ENCODE measurements around the gene KIF18B. TPM values are rescaled to one million over a fixed set of nuclear protein-coding genes. Genes with fewer than 3 reads are reported as not detected.

The KIF18B gene
- total RNA-seq, 4 donors from 2014 or later: 0.08 to 0.35 (median 0.27) TPM; not detected in 1

GRCh38 chr17:44990994-44991393 is 43.4 kb upstream of the KIF18B start:
- TF ChIP-seq POLR2AphosphoS5 (IDR thresholded peaks at IDR 0.05): no peak
- TF ChIP-seq CTCF (IDR thresholded peaks at IDR 0.05): no peak
- TF ChIP-seq POLR2A (IDR thresholded peaks at IDR 0.05): no peak
- no peak for TF ChIP-seq EP300 (IDR thresholded peaks at IDR 0.05)
- ATAC-seq: no peak
- WGBS, 2 donors (ENCODE audit: low coverage in 1 of 2): 73 to 86% methylated on average over 6 to 7 of the region's 10 CpGs
- Histone ChIP-seq H3K9me3 (no peaks in the 10 kb centered on the region), H3K27ac (no peak overlapping the region), H3K36me3 (no peaks in the 10 kb centered on the region), H3K4me1 (peaks cover 0 to 18% (median 4%) of the 10 kb centered on the region in 3 donors), H3K4me3 (no peak overlapping the region), H3K27me3 (no peaks in the 10 kb centered on the region)

- H3K27me3 ChIP-seq: peaks cover 7% of the 10 kb centered on the region
- ATAC-seq: no peak
- H3K36me3 ChIP-seq: no peaks in the 10 kb centered on the region
- WGBS, 2 donors (ENCODE audit: low coverage in 1 of 2): 90 to 92% methylated on average over 7 to 15 of the region's 17 CpGs
- no peak for TF ChIP-seq POLR2A (IDR thresholded peaks at IDR 0.05)
- TF ChIP-seq EP300 (IDR thresholded peaks at IDR 0.05): no peak
- no peak overlapping the region for H3K4me3 ChIP-seq
- no peaks in the 10 kb centered on the region for H3K9me3 ChIP-seq
- H3K27ac ChIP-seq: no peak overlapping the region
- peaks cover 0 to 13% (median 4%) of the 10 kb centered on the region in 3 donors for H3K4me1 ChIP-seq
Measured at GRCh38 chr17:44989552-44990138, 42.1 kb upstream of the KIF18B start.

GRCh38 chr17:44988044-44988942 is 40.7 kb upstream of the KIF18B start:
- H3K4me1 ChIP-seq: peaks cover 0 to 13% (median 4%) of the 10 kb centered on the region in 3 donors
- 40 to 58% methylated on average over 1 to 4 of the region's 34 CpGs for WGBS, 2 donors (ENCODE audit: low coverage in 1 of 2)
- H3K27ac ChIP-seq: peak overlapping the region in 1 of 4 donors; percentile 11
- no peak overlapping the region for H3K4me3 ChIP-seq
- TF ChIP-seq POLR2AphosphoS5 (IDR thresholded peaks at IDR 0.05): no peak
- TF ChIP-seq EP300 (IDR thresholded peaks at IDR 0.05): no peak
- no peak for TF ChIP-seq CTCF (IDR thresholded peaks at IDR 0.05)
- TF ChIP-seq POLR2A (IDR thresholded peaks at IDR 0.05): no peak
- no peaks in the 10 kb centered on the region for H3K9me3 ChIP-seq
- H3K36me3 ChIP-seq: no peaks in the 10 kb centered on the region
- peaks cover 7% of the 10 kb centered on the region for H3K27me3 ChIP-seq
- no peak for ATAC-seq

- H3K27ac ChIP-seq: no peak overlapping the region
Measured at GRCh38 chr17:44983563-44983962, 36.0 kb upstream of the KIF18B start.

More at GRCh38 chr17:44983563-44983962, 36.0 kb upstream of the KIF18B start:
- WGBS, 2 donors (ENCODE audit: low coverage in 1 of 2): no CpG with 5 or more reads among the region's 4 CpGs
- no peak overlapping the region for H3K4me3 ChIP-seq
- TF ChIP-seq POLR2AphosphoS5 (IDR thresholded peaks at IDR 0.05): no peak
- no peak for TF ChIP-seq CTCF (IDR thresholded peaks at IDR 0.05)
- TF ChIP-seq POLR2A (IDR thresholded peaks at IDR 0.05): no peak
- H3K36me3 ChIP-seq: no peaks in the 10 kb centered on the region
- H3K9me3 ChIP-seq: no peaks in the 10 kb centered on the region
- H3K4me1 ChIP-seq: peaks cover 3 to 48% (median 22%) of the 10 kb centered on the region in 3 donors
- no peak for ATAC-seq
- peaks cover 7% of the 10 kb centered on the region for H3K27me3 ChIP-seq
